OCI-LY7 (cell line): Measurements from ENCODE around the gene ZNF407.

ENCODE experiments used
- CTCF ChIP-seq: fragments of 200-600 bp; sonication (generic); conservative IDR thresholded peaks from 2 replicates; pipeline ENCODE4 v1.5.1; 2014; ENCODE audit warnings: mild to moderate bottlenecking, antibody characterized with exemption, low read length, moderate library complexity, mixed read lengths
- EZH2phosphoT487 ChIP-seq: fragments of 200-600 bp; sonication (generic); IDR thresholded peaks from 2 replicates; pipeline ENCODE4 v1.6.1; 2018; ENCODE audit warnings: low read depth, borderline replicate concordance, mild to moderate bottlenecking, mixed run types, antibody characterized with exemption, low read length, moderate library complexity, mixed read lengths

- no peak for TF ChIP-seq CTCF
- TF ChIP-seq EZH2phosphoT487: no peak
Observed at GRCh38 chr18:74914648-74915047, 317.0 kb downstream of the ZNF407 start.
